Measurements from ENCODE around the gene GJA3.
A peak's percentile ranks its signal among the peaks of the same experiment; 100 is the strongest.

GJA3 gene

GRCh38 chr13:20128459-20128931 lies 32.4 kb downstream of the GJA3 start:
- DNase-seq (ENCODE audit: low read depth in 2 of 2, low spot score in 1 of 2): no peak

GRCh38 chr13:20127562-20128458 lies 33.0 kb downstream of the GJA3 start:
- peak in 1 of 2 donors; percentile 19 for DNase-seq (ENCODE audit: low read depth in 2 of 2, low spot score in 1 of 2)

- DNase-seq (ENCODE audit: low read depth in 2 of 2, low spot score in 1 of 2): no peak
These were observed 33.6 kb downstream of the GJA3 start for GRCh38 chr13:20127262-20127561.

DNA sequence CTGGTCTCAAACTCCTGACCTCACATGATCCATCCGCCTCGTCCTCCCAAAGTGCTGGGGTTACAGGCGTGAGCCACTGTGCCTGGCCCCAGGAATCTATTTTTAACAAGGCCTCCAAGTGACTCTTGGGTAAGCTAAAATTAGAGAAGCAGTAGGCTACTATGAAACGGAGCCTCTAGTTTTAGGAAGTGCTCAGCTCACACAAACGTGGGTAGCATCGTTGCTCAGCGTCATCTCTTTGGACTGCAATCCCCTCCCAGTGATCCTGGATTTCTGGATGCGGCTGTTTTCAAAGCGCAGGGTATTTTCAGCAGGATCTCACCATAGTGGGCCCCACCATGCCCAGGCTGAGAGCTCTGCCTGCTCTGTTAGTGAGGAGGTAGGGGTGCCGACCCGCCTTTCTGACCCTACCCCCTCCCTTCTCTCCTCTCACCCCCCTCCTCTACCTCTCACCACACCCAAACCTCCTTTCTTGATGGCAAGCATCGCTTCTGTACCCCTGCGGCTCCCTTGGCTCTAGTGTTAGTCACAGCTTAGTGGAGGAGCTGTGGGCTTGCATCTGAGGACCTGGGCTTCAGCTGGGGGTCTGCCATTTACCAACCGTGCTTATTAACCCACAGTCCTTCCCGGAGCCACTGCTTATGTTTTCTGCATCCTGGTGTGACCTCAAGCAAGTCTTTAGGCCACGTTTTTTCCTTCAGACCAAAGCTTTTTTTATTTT lies 34.2 kb downstream of the GJA3 start:
- DNase-seq (ENCODE audit: low read depth in 2 of 2, low spot score in 1 of 2): no peak

DNA sequence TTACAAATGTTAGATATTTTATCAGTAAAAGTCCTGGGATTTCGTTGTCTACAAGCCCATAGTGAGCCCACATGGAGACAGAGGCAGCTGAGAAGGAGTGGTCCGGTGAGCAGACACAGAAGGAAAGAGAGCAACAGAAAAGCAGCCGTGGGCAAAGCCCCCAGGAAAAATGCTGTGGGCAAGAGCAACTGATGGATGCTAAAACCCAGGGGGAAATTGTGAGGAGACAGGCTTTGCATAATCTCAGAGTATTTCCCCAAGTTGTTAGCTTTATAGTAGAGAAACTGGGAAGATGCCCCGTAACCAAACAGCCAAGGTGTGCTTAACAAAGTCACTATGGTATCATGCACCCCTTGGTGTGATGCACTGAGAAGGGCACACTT lies 35.1 kb downstream of the GJA3 start:
- no peak for DNase-seq (ENCODE audit: low read depth in 2 of 2, low spot score in 1 of 2)

DNA sequence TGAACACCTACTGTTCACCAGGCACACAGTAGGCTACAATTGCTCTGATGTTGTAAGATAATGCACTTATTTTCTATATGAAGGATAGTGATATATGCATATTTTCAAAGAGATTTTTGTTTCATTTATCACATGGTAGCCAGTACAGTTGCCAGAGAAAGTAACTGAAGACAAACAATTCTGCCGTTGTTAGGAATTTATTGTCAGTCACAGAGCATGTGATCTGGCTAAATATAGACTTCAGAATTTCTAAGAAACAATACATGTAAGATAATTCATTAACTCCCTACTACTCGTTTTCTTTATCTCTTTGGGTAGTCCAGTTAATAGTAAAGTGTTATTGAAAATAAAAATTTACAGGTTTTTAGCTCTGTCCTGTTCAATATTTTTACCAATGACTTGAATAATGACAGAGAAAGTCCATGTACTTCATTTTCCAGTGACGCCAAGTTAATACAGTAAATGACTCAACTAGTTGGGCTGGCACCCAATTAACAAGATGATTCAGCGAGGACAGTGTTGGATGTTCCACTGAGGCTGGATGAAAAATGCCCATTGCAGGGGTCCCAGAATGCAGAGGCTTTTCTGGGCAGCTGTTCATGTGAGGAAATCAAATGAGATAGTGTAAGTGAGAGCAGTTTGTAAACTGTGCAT lies 35.6 kb downstream of the GJA3 start:
- no peak for DNase-seq (ENCODE audit: low read depth in 2 of 2, low spot score in 1 of 2)

DNA sequence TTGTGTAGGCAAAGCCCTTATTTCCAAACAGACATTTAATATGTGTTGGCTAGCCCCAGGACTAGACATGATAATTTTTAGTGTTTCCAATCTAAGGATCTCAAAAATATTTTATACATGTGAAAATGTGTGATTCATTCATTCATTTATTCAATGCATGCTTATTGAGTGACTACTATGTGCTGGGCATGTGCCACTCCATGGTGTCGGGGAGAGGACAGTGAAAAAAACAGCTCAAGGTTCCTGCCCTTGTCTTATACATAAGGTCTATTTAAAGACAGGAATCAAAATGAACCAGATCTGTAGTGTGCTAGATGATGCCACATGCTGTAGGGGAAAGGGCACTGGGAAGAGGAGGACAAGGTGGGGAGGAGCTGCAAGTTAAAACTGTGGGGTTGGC lies 36.5 kb downstream of the GJA3 start:
- DNase-seq (ENCODE audit: low read depth in 2 of 2, low spot score in 1 of 2): no peak

GRCh38 chr13:20121159-20121525 lies 39.7 kb downstream of the GJA3 start:
- DNase-seq (ENCODE audit: low read depth in 2 of 2, low spot score in 1 of 2): no peak

- DNase-seq (ENCODE audit: low read depth in 2 of 2, low spot score in 1 of 2): no peak
These were observed 40.9 kb downstream of the GJA3 start for GRCh38 chr13:20119960-20120359.

DNA sequence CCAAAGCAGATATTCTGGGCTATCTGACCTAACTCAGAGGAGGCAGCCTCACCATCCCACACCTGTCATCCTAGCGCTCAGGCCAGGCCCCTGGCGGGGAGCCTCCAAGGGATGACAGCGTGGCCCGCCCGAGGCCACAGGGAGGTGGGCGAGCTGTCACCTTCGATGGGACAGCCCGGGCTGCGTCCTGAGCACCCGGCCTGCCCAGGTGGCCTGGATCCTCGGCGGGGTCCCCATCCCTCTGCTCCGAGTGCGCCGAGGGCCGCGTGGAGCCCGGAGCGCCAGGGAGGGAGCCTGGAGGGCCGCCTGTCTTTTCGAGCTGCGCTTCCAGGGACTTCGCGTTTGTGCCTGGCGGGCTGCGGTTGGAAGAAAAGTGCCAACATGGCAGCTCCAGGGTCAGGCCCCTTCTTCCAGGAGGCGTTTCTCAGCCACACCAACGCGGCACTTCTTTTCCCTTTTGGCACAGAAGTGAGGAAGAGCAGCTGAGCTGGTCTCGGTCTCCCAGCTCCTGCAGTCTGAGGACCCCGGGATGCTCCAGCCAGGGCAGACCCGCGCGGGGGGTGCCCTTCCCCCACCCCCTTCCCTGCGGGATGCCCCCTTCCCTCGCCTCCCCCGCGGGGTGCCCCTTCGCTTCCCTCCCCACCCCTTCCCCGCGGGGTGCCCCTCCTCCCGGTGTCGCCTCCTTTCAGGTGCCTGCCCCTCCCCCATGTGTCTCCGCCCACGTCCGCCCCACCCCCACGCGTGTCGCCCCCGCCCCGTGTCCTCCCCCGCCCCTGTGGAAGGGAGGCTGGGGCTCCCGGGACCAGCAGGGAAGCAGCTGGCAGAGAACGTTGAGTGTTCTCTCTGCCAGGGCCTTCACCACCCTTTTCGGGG lies 42.3 kb downstream of the GJA3 start:
- DNase-seq (ENCODE audit: low read depth in 2 of 2, low spot score in 1 of 2): peak in 1 of 2 donors; percentile 30

- no peak for DNase-seq (ENCODE audit: low read depth in 2 of 2, low spot score in 1 of 2)
These were observed 44.6 kb downstream of the GJA3 start for GRCh38 chr13:20116213-20116612.

DNA sequence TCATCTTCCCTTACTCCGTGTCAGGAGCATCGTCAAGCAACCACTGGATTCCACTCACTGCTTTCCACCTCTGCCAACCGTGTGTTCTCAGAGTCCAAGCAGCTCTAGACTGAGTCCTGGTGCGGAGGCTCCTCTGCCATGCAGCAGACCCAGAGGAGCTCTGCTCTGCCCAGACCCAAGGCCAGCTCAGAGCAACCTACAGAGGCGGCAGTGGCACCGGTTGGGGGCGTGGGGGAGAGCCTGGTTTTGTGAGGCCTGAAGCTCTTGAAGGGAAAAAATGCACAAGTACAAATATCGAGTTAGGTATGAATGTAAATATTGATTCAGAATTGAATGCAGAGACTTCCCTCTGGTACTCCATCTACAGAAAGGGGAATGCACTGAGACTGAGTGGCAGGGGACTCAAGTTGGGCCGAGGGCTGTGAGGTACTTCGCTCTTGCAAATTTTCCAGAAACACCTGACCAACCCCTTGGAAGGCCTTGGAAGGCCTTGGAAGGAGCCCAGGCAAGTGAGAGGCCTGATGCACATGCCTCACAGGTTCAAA lies 46.7 kb downstream of the GJA3 start:
- no peak for DNase-seq (ENCODE audit: low read depth in 2 of 2, low spot score in 1 of 2)

- DNase-seq (ENCODE audit: low read depth in 2 of 2, low spot score in 1 of 2): no peak
These were observed 51.8 kb downstream of the GJA3 start for GRCh38 chr13:20109037-20109436.

DNA sequence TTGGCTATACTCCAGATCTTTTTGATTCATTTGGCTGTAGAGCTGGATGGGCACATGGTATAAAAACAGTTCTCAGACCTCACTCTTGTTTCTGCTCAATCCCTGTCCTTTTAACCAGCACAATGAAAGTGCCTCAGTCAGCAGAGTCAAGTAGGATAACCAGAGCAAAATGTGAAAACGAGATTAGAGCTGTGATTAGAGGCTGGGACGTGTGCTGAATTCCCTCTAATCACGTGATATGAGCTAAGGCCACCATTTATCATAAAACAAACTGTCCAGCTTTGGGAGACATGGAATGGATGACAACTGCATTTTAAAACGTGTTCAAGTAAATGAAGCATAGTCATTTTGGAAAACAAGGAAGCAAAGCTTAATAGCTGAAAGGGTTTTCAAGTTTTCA lies 54.1 kb downstream of the GJA3 start:
- DNase-seq (ENCODE audit: low read depth in 2 of 2, low spot score in 1 of 2): no peak

- no peak for DNase-seq (ENCODE audit: low read depth in 2 of 2, low spot score in 1 of 2)
These were observed 55.6 kb downstream of the GJA3 start for GRCh38 chr13:20105161-20105689.

DNA sequence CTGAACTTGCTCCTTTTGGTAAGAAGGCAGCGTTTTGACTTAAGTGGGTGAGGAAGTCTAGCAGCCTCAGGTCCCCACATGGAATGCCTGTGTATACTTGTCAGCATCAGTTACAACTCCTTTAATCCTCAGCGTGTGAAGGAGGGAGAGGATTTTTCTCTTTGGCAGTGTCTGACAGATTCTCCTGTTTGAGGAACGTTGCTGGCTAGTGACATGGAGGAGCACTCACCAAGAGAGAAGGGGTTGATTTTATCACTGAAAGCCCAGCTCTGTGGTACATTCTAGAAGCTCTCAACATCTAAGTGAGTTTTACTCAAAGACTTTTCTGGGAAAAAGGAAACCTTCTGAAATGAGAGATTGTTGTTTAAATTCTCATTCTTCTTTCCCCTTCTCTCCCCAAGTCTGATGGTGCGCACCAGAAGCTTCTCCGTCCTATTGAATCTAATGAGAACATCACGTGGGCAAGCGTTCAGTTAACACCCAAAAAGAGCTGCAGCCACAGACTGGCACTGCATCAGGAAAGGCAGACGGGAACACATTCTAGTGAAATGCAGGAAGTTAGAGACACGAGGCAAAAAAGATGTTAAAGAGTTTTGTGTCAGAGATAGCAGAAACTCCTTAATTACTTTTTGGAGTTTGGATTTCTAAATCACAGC lies 58.2 kb downstream of the GJA3 start:
- no peak for DNase-seq (ENCODE audit: low read depth in 2 of 2, low spot score in 1 of 2)

- no peak for DNase-seq (ENCODE audit: low read depth in 2 of 2, low spot score in 1 of 2)
These were observed 59.2 kb downstream of the GJA3 start for GRCh38 chr13:20101467-20102316.

DNA sequence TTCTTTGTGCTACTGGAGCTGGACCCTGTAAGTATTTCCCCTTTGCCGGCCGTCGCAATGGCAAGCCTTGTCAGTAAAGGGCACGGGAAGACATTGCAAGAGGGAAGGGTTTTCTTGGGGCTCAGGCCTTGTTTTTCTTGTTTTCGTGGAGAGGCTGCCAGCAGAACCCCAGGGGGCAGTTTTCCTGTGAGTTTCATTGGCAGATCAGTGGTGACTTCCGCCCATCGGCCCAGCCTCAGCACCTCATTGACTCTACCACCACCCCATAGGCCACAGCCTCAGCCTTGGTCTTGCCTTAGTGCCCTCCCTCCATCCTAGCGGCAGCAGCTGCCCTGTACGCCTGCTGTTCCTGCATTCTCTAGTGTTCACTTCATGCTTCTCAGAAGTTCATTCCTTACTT lies 61.5 kb downstream of the GJA3 start:
- DNase-seq (ENCODE audit: low read depth in 2 of 2, low spot score in 1 of 2): no peak

DNA sequence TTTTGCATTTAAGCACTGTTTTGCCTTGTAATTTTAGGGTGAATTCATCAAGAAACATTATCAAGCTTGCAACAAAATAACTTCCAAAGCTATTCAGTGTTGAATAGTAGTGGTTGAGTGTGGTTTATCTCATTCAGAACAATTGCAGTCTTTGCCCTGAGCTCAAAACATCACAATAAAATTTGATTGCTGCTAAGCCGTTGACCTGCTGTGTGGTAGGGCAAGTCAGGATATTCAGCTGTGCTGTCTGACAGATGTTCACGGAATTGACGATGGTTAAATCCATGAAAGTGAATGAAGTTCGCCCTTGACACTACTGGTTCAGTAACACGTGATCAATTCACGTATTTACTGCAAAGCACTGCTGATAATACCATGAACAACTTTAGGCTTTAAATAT lies 66.9 kb downstream of the GJA3 start:
- DNase-seq (ENCODE audit: low read depth in 2 of 2, low spot score in 1 of 2): no peak

All from stimulated activated CD8-positive, alpha-beta memory T cell treated with anti-CD3 and anti-CD28 coated beads, Interleukin-4, amount 100 ng/mL, for 1 hour (primary cell).